ENCODE data around the gene TMEM168. TPM values are rescaled to one million over a fixed set of nuclear protein-coding genes. Genes with fewer than 3 reads are reported as not detected.

TMEM168 gene
- total RNA-seq, 2 donors from 2014 or later = 21.1 to 25.7 TPM

GRCh38 chr7:112726076-112726475 lies 64.1 kb downstream of the TMEM168 start:
- no peaks in the 10 kb centered on the region for H3K4me1 Mint-ChIP-seq (ENCODE audit: low read depth in 2 of 2)
- H3K27me3 Mint-ChIP-seq = peaks cover 7 to 29% of the 10 kb centered on the region in 2 donors
- H3K4me3 Mint-ChIP-seq = no peak overlapping the region
- DNase-seq (ENCODE audit: low spot score) (no peak), ATAC-seq (no peak)
- peaks cover 6% of the 10 kb centered on the region for H3K36me3 Mint-ChIP-seq
- no peak overlapping the region for H3K27ac Mint-ChIP-seq
- peaks cover 4% of the 10 kb centered on the region for H3K9me3 Mint-ChIP-seq

- Mint-ChIP-seq H3K4me1 (ENCODE audit: low read depth in 2 of 2) (no peaks in the 10 kb centered on the region), H3K27ac (no peak overlapping the region), H3K9me3 (no peaks in the 10 kb centered on the region), H3K4me3 (no peak overlapping the region), H3K27me3 (peaks cover 7 to 30% of the 10 kb centered on the region in 2 donors), H3K36me3 (no peaks in the 10 kb centered on the region)
- DNase-seq (ENCODE audit: low spot score) (no peak), ATAC-seq (no peak)
Observed at GRCh38 chr7:112723416-112723815, 66.8 kb downstream of the TMEM168 start.

- no peak overlapping the region for H3K27ac Mint-ChIP-seq
- ATAC-seq (no peak), DNase-seq (ENCODE audit: low spot score) (no peak)
- H3K36me3 Mint-ChIP-seq = no peaks in the 10 kb centered on the region
- H3K9me3 Mint-ChIP-seq = no peaks in the 10 kb centered on the region
- H3K4me1 Mint-ChIP-seq (ENCODE audit: low read depth in 2 of 2) = no peaks in the 10 kb centered on the region
- peaks cover 7 to 23% of the 10 kb centered on the region in 2 donors for H3K27me3 Mint-ChIP-seq
- no peak overlapping the region for H3K4me3 Mint-ChIP-seq
Observed at GRCh38 chr7:112721366-112721765, 68.8 kb downstream of the TMEM168 start.

DNA sequence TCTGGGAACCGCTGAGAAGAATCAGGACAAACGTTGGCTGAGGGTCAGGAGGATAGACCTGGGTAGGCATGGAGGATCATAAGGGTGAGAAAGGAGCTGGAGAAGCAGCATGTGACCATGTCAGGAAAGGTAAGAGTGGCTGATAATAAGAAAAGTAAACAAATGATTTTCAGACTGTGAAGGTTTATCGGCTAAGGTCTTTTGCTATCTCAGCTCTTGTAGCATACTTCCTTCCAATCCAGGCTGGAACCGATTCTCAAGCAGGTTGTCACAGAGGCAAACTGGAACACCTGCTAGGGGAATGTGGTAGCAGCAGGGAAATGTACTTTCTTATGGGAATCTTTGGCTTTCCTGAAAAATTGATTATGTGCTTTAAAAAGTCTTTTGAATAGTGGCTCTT lies 74.7 kb downstream of the TMEM168 start:
- no peak overlapping the region for H3K27ac Mint-ChIP-seq
- H3K4me3 Mint-ChIP-seq = no peak overlapping the region
- no peaks in the 10 kb centered on the region for H3K4me1 Mint-ChIP-seq (ENCODE audit: low read depth in 2 of 2)
- ATAC-seq (no peak), DNase-seq (ENCODE audit: low spot score) (no peak)
- no peaks in the 10 kb centered on the region for H3K27me3 Mint-ChIP-seq
- H3K9me3 Mint-ChIP-seq = peaks cover 5% of the 10 kb centered on the region
- H3K36me3 Mint-ChIP-seq = no peaks in the 10 kb centered on the region

DNA sequence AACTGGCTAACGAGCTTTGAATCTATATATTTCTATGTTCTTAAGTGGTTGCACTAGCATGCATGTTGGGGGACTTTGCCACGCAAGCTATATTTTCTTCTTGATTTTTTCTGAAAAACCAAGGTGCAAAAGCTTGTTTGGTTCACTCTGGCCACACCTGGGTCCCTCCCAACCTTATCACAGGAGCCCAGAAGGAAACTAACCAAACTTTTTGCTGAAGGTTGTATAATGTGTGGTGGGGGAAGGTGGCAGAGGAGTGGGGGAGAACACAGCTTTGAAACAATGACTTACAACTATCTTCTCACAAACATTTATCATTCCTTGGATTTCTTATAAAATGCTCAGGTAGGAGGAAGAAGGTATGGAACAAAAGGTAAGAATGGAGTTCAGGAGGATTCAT lies 75.3 kb downstream of the TMEM168 start:
- Mint-ChIP-seq H3K9me3 (peaks cover 5% of the 10 kb centered on the region), H3K27me3 (no peaks in the 10 kb centered on the region), H3K36me3 (no peaks in the 10 kb centered on the region), H3K4me1 (ENCODE audit: low read depth in 2 of 2) (no peaks in the 10 kb centered on the region), H3K4me3 (no peak overlapping the region), H3K27ac (no peak overlapping the region)
- DNase-seq (ENCODE audit: low spot score) (no peak), ATAC-seq (no peak)
